ENCODE data around the gene RBMS1. TPM values are rescaled to one million over a fixed set of nuclear protein-coding genes. Genes with fewer than 3 reads are reported as not detected.

The RBMS1 gene
- total and polyA plus RNA-seq, 2 donors (not counting 1 experiment from before 2014, with no cell fraction given): 18.0 to 36.7 TPM

- H3K4me3 Mint-ChIP-seq: no peak overlapping the region
- no peak overlapping the region for H2AFZ ChIP-seq (ENCODE audit: insufficient read depth, low read depth, low read length, poor library complexity, severe bottlenecking)
- no peak overlapping the region for H3K4me2 ChIP-seq (replicated peaks; ENCODE audit: low read depth, low read length, poor library complexity, severe bottlenecking)
- ChIA-PET CTCF (interaction anchor here (0.7 kb wide), 1 partner anchor 32 kb away, joined by 3 read pairs; no protein-coding TSS in a partner anchor), POLR2A (no interaction called here)
- WGBS (ENCODE audit: insufficient coverage): no CpG with 5 or more reads among the region's 1 CpG
- TF ChIP-seq EZH2 (IDR thresholded peaks at IDR 0.05; ENCODE audit: borderline replicate concordance, insufficient read depth, low read depth, low read length, poor library complexity, severe bottlenecking): no peak
- TF ChIP-seq, protein P1, sequence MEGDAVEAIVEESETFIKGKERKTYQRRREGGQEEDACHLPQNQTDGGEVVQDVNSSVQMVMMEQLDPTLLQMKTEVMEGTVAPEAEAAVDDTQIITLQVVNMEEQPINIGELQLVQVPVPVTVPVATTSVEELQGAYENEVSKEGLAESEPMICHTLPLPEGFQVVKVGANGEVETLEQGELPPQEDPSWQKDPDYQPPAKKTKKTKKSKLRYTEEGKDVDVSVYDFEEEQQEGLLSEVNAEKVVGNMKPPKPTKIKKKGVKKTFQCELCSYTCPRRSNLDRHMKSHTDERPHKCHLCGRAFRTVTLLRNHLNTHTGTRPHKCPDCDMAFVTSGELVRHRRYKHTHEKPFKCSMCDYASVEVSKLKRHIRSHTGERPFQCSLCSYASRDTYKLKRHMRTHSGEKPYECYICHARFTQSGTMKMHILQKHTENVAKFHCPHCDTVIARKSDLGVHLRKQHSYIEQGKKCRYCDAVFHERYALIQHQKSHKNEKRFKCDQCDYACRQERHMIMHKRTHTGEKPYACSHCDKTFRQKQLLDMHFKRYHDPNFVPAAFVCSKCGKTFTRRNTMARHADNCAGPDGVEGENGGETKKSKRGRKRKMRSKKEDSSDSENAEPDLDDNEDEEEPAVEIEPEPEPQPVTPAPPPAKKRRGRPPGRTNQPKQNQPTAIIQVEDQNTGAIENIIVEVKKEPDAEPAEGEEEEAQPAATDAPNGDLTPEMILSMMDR (IDR thresholded peaks at IDR 0.05): no peak
- intact Hi-C loops (cut with micrococcal nuclease): loop anchor here (10.0 kb wide), 4 partner anchors 92 to 1942 kb away; partner anchors contain the start of genes GCA, LY75, RBMS1 and WDSUB1
- H4K20me1 ChIP-seq (ENCODE audit: control insufficient read depth, insufficient read depth, low read length, poor library complexity, severe bottlenecking): peaks cover 45% of the 10 kb centered on the region
- H3K27me3 Mint-ChIP-seq: no peaks in the 10 kb centered on the region
- H3K4me3 ChIP-seq (ENCODE audit: control extremely low read depth in 1 of 5, extremely low read depth in 1 of 5, insufficient read depth in 1 of 5, low read depth in 2 of 5, low read length in 4 of 5): no peak overlapping the region
- H3K9ac ChIP-seq (ENCODE audit: low read length): no peak overlapping the region
- ATAC-seq (ENCODE audit: low read depth): no peak
- H3K27ac Mint-ChIP-seq: no peak overlapping the region
- no peaks in the 10 kb centered on the region for H3K9me3 ChIP-seq (ENCODE audit: control extremely low read depth in 1 of 3, control insufficient read depth in 2 of 3, insufficient read depth in 1 of 3, low read length in 2 of 3)
- DNase-seq: no peak
- H3K79me2 ChIP-seq (ENCODE audit: control insufficient read depth, insufficient read depth, low read length): peaks cover 91% of the 10 kb centered on the region
- H3K4me1 ChIP-seq (ENCODE audit: control insufficient read depth in 2 of 2, insufficient read depth in 2 of 2, low read length in 2 of 2): peaks cover 51 to 67% of the 10 kb centered on the region in 2 donors
- H3K27me3 ChIP-seq (replicated peaks in 1 of 4; ENCODE audit: control extremely low read depth in 1 of 4, control insufficient read depth in 3 of 4, insufficient read depth in 4 of 4, low read length in 3 of 4): no peaks in the 10 kb centered on the region
- peaks cover 0 to 3% of the 10 kb centered on the region in 2 experiments for H3K36me3 ChIP-seq (replicated peaks in 1 of 2; ENCODE audit: control extremely low read depth in 1 of 2, control insufficient read depth in 1 of 2, extremely low read depth in 1 of 2, insufficient read depth in 2 of 2, low read length in 1 of 2)
- H3K27ac ChIP-seq (ENCODE audit: low read length in 2 of 2): no peak overlapping the region
- H3K9me3 Mint-ChIP-seq (ENCODE audit: insufficient read depth): no peaks in the 10 kb centered on the region
- peaks cover 60% of the 10 kb centered on the region for H3K4me1 Mint-ChIP-seq
These were observed 91.1 kb downstream of the RBMS1 start for GRCh38 chr2:160402501-160402900.

- no peak overlapping the region for H3K9ac ChIP-seq (ENCODE audit: low read length)
- H3K4me3 ChIP-seq (ENCODE audit: control extremely low read depth in 1 of 5, extremely low read depth in 1 of 5, insufficient read depth in 1 of 5, low read depth in 2 of 5, low read length in 4 of 5): no peak overlapping the region
- no CpG with 5 or more reads among the region's 4 CpGs for WGBS (ENCODE audit: insufficient coverage)
- DNase-seq (no peak), ATAC-seq (ENCODE audit: low read depth) (no peak)
- H3K4me1 Mint-ChIP-seq: peaks cover 60% of the 10 kb centered on the region
- no peak overlapping the region for H3K4me3 Mint-ChIP-seq
- H3K4me2 ChIP-seq (replicated peaks; ENCODE audit: low read depth, low read length, poor library complexity, severe bottlenecking): peak overlapping the region; percentile 44
- no peaks in the 10 kb centered on the region for H3K9me3 Mint-ChIP-seq (ENCODE audit: insufficient read depth)
- CTCF ChIA-PET: no interaction called here
- H3K79me2 ChIP-seq (ENCODE audit: control insufficient read depth, insufficient read depth, low read length): peaks cover 97% of the 10 kb centered on the region
- peaks cover 51% of the 10 kb centered on the region for H4K20me1 ChIP-seq (ENCODE audit: control insufficient read depth, insufficient read depth, low read length, poor library complexity, severe bottlenecking)
- peaks cover 0 to 3% of the 10 kb centered on the region in 2 experiments for H3K36me3 ChIP-seq (replicated peaks in 1 of 2; ENCODE audit: control extremely low read depth in 1 of 2, control insufficient read depth in 1 of 2, extremely low read depth in 1 of 2, insufficient read depth in 2 of 2, low read length in 1 of 2)
- no peak overlapping the region for H3K27ac ChIP-seq (ENCODE audit: low read length in 2 of 2)
- TF ChIP-seq, protein P1 (IDR thresholded peaks at IDR 0.05): no peak
- TF ChIP-seq EZH2 (IDR thresholded peaks at IDR 0.05; ENCODE audit: borderline replicate concordance, insufficient read depth, low read depth, low read length, poor library complexity, severe bottlenecking): no peak
- intact Hi-C loops (cut with micrococcal nuclease): loop anchor here (10.0 kb wide), 4 partner anchors 93 to 1943 kb away; partner anchors contain the start of genes GCA, LY75, RBMS1 and WDSUB1
- no peaks in the 10 kb centered on the region for H3K27me3 Mint-ChIP-seq
- peaks cover 57 to 73% of the 10 kb centered on the region in 2 donors for H3K4me1 ChIP-seq (ENCODE audit: control insufficient read depth in 2 of 2, insufficient read depth in 2 of 2, low read length in 2 of 2)
- no peak overlapping the region for H3K27ac Mint-ChIP-seq
- POLR2A ChIA-PET: no interaction called here
- no peaks in the 10 kb centered on the region for H3K9me3 ChIP-seq (ENCODE audit: control extremely low read depth in 1 of 3, control insufficient read depth in 2 of 3, insufficient read depth in 1 of 3, low read length in 2 of 3)
- no peak overlapping the region for H2AFZ ChIP-seq (ENCODE audit: insufficient read depth, low read depth, low read length, poor library complexity, severe bottlenecking)
- no peaks in the 10 kb centered on the region for H3K27me3 ChIP-seq (replicated peaks in 1 of 4; ENCODE audit: control extremely low read depth in 1 of 4, control insufficient read depth in 3 of 4, insufficient read depth in 4 of 4, low read length in 3 of 4)
These were observed 91.7 kb downstream of the RBMS1 start for GRCh38 chr2:160401895-160402294.
